Neuronal stem cell (in vitro differentiated cells): ENCODE results near the gene CADPS.
A peak's percentile ranks its signal among the peaks of the same experiment; 100 is the strongest.

Experiments used
- DNase-seq: peaks from one replicate; pipeline ENCODE4 v3.0.0-alpha.2; 2013; ENCODE audit warnings: low spot score
- H2AFZ ChIP-seq: one replicate; pipeline ENCODE4 v1.6.1; 2013; ENCODE audit warnings: mild to moderate bottlenecking, low read length, inconsistent platforms
- H2AK5ac ChIP-seq: 2 replicates; pipeline ENCODE4 v1.6.1; 2013; ENCODE audit warnings: low read depth, mild to moderate bottlenecking, inconsistent platforms, low read length, moderate library complexity, mixed read lengths
- H2BK120ac ChIP-seq: 2 replicates; pipeline ENCODE4 v1.6.1; 2013; ENCODE audit warnings: low read depth, mild to moderate bottlenecking, inconsistent platforms, low read length, moderate library complexity, mixed read lengths
- H2BK12ac ChIP-seq: one replicate; pipeline ENCODE4 v1.6.1; 2013; ENCODE audit warnings: low read length, inconsistent platforms
- H2BK15ac ChIP-seq: 2 replicates; pipeline ENCODE4 v1.6.1; 2013; ENCODE audit warnings: mild to moderate bottlenecking, low read length, inconsistent platforms, mixed read lengths
- H2BK5ac ChIP-seq: one replicate; pipeline ENCODE4 v1.6.1; 2013; ENCODE audit warnings: inconsistent platforms, mild to moderate bottlenecking, low read length, moderate library complexity
- H3K14ac ChIP-seq: one replicate; pipeline ENCODE4 v1.6.1; 2013; ENCODE audit warnings: low read length, inconsistent platforms
- H3K18ac ChIP-seq: 2 replicates; pipeline ENCODE4 v1.6.1; 2013; ENCODE audit warnings: low read length, inconsistent platforms
- H3K23ac ChIP-seq: 2 replicates; pipeline ENCODE4 v1.6.1; 2013; ENCODE audit warnings: low read depth, mild to moderate bottlenecking, mixed read lengths, low read length, inconsistent platforms; ENCODE audit not compliant: poor library complexity
- H3K27ac ChIP-seq: replicated peaks from 3 replicates; pipeline ENCODE4 v1.5.1; 2013; ENCODE audit warnings: low read length, inconsistent platforms
- H3K27me3 ChIP-seq, 3 experiments: 2 replicates each; pipeline ENCODE4 v1.6.1; 2013; ENCODE audit warnings: low read length in 3 of 3, mild to moderate bottlenecking in 2 of 3, inconsistent platforms in 1 of 3, low read depth in 1 of 3, mixed read lengths in 1 of 3, moderate library complexity in 1 of 3; ENCODE audit not compliant: control insufficient read depth in 3 of 3, insufficient read depth in 3 of 3
- H3K36me3 ChIP-seq, 2 donors: replicated peaks in 1 of 2; 2 replicates each; pipeline ENCODE4 v1.6.1; 2013; ENCODE audit warnings: low read length in 2 of 2; ENCODE audit not compliant: control insufficient read depth in 2 of 2, insufficient read depth in 2 of 2
- H3K4ac ChIP-seq: 2 replicates; pipeline ENCODE4 v1.6.1; 2013; ENCODE audit warnings: inconsistent platforms, mild to moderate bottlenecking, low read length, moderate library complexity
- H3K4me1 ChIP-seq, 2 donors: 1 replicate in 1 of 2; 2 replicates in 1 of 2; pipeline ENCODE4 v1.6.1; 2013; ENCODE audit warnings: low read length in 2 of 2, low read depth in 1 of 2; ENCODE audit not compliant: control insufficient read depth in 2 of 2, insufficient read depth in 1 of 2
- H3K4me2 ChIP-seq: one replicate; pipeline ENCODE4 v1.6.1; 2013; ENCODE audit warnings: mild to moderate bottlenecking, low read length, inconsistent platforms; ENCODE audit not compliant: insufficient read depth, poor library complexity, severe bottlenecking
- H3K4me3 ChIP-seq, 2 donors: 2 replicates each; pipeline ENCODE4 v1.5.1; 2013; ENCODE audit warnings: low read length in 2 of 2, mild to moderate bottlenecking in 2 of 2, inconsistent platforms in 1 of 2, moderate library complexity in 1 of 2
- H3K79me1 ChIP-seq: one replicate; pipeline ENCODE4 v1.6.1; 2013; ENCODE audit warnings: low read depth, mild to moderate bottlenecking, inconsistent platforms, low read length, moderate library complexity
- H3K9ac ChIP-seq: one replicate; pipeline ENCODE4 v1.6.1; 2013; ENCODE audit warnings: mild to moderate bottlenecking, low read depth, low read length, inconsistent platforms; ENCODE audit not compliant: poor library complexity
- H3K9me3 ChIP-seq, 2 donors: replicated peaks in 1 of 2; 2 replicates each; pipeline versions ENCODE3 to v1.6.1; 2013; ENCODE audit warnings: low read length in 2 of 2, mild to moderate bottlenecking in 2 of 2, inconsistent platforms in 1 of 2, low read depth in 1 of 2, mixed read lengths in 1 of 2, moderate library complexity in 1 of 2; ENCODE audit not compliant: control insufficient read depth in 2 of 2, insufficient read depth in 1 of 2
- H4K8ac ChIP-seq: one replicate; pipeline ENCODE4 v1.6.1; 2013; ENCODE audit warnings: low read depth, mild to moderate bottlenecking, inconsistent platforms, low read length, moderate library complexity
- H4K91ac ChIP-seq: one replicate; pipeline ENCODE4 v1.6.1; 2013; ENCODE audit warnings: low read length, low read depth, mild to moderate bottlenecking, inconsistent platforms; ENCODE audit not compliant: poor library complexity
- WGBS, 2 donors: extraction: QIAGEN DNeasy Blood & Tissue Kit; methylation state at CpG; one replicate each; pipeline ENCODE4 v1.1.7; 2013; ENCODE audit warnings: missing lambda C conversion rate in 2 of 2, mixed read lengths in 1 of 2; ENCODE audit not compliant: insufficient read length in 2 of 2, insufficient replicate concordance in 1 of 2; ENCODE audit errors: extremely low coverage in 2 of 2; 5-methylcytosine and 5-hydroxymethylcytosine counted together

The CADPS gene

GRCh38 chr3:62372621-62373041 lies 502.6 kb downstream of the CADPS start:
- WGBS, 2 donors = no CpG with 5 or more reads among the region's 30 CpGs
- Histone ChIP-seq H3K27me3 (peaks cover 31 to 99% (median 71%) of the 10 kb centered on the region in 3 experiments), H2AK5ac (peak overlapping the region; percentile 99), H2BK12ac (peak overlapping the region; percentile 75), H2AFZ (peak overlapping the region; percentile 73), H3K4me1 (peaks cover 9 to 41% of the 10 kb centered on the region in 2 donors), H3K9me3 (peaks cover 0 to 3% of the 10 kb centered on the region in 2 donors), H3K4ac (peak overlapping the region; percentile 45), H2BK15ac (peak overlapping the region; percentile 91), H3K4me3 (peak overlapping the region in 1 of 2 donors; percentile 87), H3K23ac (peak overlapping the region; percentile 23), H3K4me2 (peak overlapping the region; percentile 86), H3K27ac (no peak overlapping the region), H3K18ac (peak overlapping the region; percentile 98), H3K79me1 (no peaks in the 10 kb centered on the region), H4K8ac (no peak overlapping the region), H3K14ac (peak overlapping the region; percentile 95), H3K36me3 (no peaks in the 10 kb centered on the region), H3K9ac (peak overlapping the region; percentile 91), H2BK120ac (peak overlapping the region; percentile 81), H2BK5ac (peak overlapping the region; percentile 92), H4K91ac (peak overlapping the region; percentile 57)
- no peak for DNase-seq

DNA sequence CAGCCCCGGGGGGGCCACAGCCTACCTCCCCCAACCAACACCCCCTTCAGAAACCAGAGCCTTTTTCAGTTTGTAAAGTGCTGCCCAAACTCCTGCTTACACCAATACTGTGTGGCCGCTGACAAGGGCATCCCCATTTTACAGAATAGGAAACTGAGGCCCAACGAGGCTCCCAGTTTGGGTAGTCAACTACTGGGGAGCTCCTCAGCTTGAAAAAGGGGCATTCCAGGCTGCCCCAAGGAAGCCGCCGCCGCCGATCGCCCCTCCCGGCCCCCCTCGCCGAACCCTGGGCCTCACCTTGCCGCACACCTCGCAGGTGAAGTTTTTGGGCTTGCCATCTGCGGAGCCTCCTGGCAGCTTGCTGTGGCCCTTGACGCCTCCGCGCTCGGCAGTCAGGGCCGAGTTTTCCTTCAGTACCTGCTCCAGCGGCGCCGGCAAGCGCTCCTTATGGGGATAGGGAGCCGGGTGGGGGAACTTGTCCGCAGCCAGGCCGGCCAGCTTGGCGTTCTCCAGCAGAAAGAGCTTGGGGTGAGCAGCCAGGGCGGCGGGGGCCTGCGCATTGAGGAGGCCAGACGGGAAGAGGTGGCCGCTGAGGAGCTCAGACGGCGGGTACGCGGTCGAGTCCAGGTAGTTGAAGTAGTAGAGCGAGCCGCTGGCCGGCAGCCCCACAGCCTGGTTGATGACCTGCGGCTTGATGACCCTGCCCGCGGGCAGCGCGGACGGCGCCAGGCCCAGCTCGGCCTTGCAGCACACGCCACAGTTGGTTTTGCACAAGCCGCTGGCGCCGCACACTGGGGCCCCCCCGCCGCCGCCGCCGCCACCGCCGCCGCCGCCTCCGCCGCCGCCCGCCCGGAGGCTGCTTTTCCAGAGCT lies 503.3 kb downstream of the CADPS start:
- no peak for DNase-seq
- peak overlapping the region; percentile 57 for H4K91ac ChIP-seq
- peak overlapping the region; percentile 72 for H3K4ac ChIP-seq
- peak overlapping the region; percentile 81 for H2BK120ac ChIP-seq
- peak overlapping the region; percentile 30 for H3K23ac ChIP-seq
- H2AK5ac ChIP-seq = peak overlapping the region; percentile 99
- no peaks in the 10 kb centered on the region for H3K79me1 ChIP-seq
- H2BK15ac ChIP-seq = peak overlapping the region; percentile 91
- H3K27ac ChIP-seq = no peak overlapping the region
- peak overlapping the region; percentile 86 for H3K4me2 ChIP-seq
- peak overlapping the region; percentile 92 for H2BK5ac ChIP-seq
- peak overlapping the region; percentile 98 for H3K18ac ChIP-seq
- peaks cover 29 to 99% (median 71%) of the 10 kb centered on the region in 3 experiments for H3K27me3 ChIP-seq
- peaks cover 9 to 43% of the 10 kb centered on the region in 2 donors for H3K4me1 ChIP-seq
- peak overlapping the region; percentile 80 for H2BK12ac ChIP-seq
- H3K9me3 ChIP-seq = peaks cover 0 to 3% of the 10 kb centered on the region in 2 donors
- H3K36me3 ChIP-seq = no peaks in the 10 kb centered on the region
- peak overlapping the region; percentile 78 for H3K14ac ChIP-seq
- WGBS, 2 donors = no CpG with 5 or more reads among the region's 66 CpGs
- peak overlapping the region in 1 of 2 donors; percentile 87 for H3K4me3 ChIP-seq
- peak overlapping the region; percentile 73 for H2AFZ ChIP-seq
- no peak overlapping the region for H4K8ac ChIP-seq
- H3K9ac ChIP-seq = peak overlapping the region; percentile 91

DNA sequence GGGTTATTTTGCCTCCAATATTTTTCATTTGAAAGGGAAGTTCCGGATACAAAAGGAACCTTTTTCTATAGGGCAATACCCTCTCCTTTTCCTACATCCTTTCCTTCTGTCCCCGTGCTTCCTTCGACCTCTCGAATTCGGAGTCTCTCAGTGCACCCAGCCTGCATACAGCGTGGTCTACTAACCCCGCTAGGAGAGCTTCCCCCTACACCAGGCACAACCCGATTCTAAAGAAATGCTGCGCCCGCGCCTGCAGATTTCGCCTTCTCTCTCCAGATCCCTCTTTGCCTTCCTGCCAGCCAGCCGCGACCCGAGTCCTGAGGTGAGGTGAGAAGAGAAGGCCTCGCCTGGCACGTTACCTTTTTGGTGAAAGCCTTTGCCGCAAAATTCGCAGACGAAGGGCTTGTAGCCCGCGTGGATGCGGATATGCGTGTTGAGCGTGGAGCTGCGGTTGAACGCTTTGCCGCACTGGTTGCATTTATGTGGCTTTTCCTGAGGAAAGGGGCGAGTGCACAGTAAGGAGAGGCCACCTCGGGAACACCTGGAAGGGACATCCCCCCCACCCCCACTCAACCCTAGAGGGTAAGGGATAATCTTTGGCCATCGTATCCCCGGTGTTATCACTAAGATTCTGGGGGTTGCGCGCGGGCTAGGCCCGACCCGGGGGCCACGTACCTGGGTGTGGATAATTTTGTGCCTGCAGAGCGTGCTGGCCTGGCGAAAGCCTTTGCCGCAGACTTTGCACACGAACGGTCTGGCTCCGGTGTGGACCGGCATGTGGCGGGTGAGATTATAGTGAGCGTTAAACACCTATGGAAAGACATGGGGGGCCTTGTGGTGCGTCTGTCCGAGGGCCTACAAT lies 504.1 kb downstream of the CADPS start:
- H2BK120ac ChIP-seq = peak overlapping the region; percentile 81
- peak overlapping the region; percentile 53 for H3K9ac ChIP-seq
- H3K4me3 ChIP-seq = peak overlapping the region in 1 of 2 donors; percentile 87
- H3K9me3 ChIP-seq = no peaks in the 10 kb centered on the region
- peak overlapping the region; percentile 87 for H2BK12ac ChIP-seq
- peak overlapping the region; percentile 91 for H2BK15ac ChIP-seq
- H3K79me1 ChIP-seq = no peaks in the 10 kb centered on the region
- DNase-seq = no peak
- H3K23ac ChIP-seq = no peak overlapping the region
- peak overlapping the region; percentile 99 for H2AK5ac ChIP-seq
- peak overlapping the region; percentile 14 for H3K14ac ChIP-seq
- peaks cover 9 to 44% of the 10 kb centered on the region in 2 donors for H3K4me1 ChIP-seq
- H3K4ac ChIP-seq = peak overlapping the region; percentile 46
- H2BK5ac ChIP-seq = peak overlapping the region; percentile 92
- H3K27me3 ChIP-seq = peaks cover 25 to 99% (median 68%) of the 10 kb centered on the region in 3 experiments
- H4K91ac ChIP-seq = no peak overlapping the region
- no CpG with 5 or more reads among the region's 49 CpGs for WGBS, 2 donors
- H3K4me2 ChIP-seq = peak overlapping the region; percentile 86
- H2AFZ ChIP-seq = peak overlapping the region; percentile 64
- H3K27ac ChIP-seq = no peak overlapping the region
- no peak overlapping the region for H4K8ac ChIP-seq
- H3K36me3 ChIP-seq = no peaks in the 10 kb centered on the region
- H3K18ac ChIP-seq = peak overlapping the region; percentile 98
